Sciatic nerve (tissue), 2 donors: ENCODE data around the gene MRPL51. TPM values are rescaled to one million over a fixed set of nuclear protein-coding genes. Genes with fewer than 3 reads are reported as not detected.
"Not testable (repeated sequence)": the region's sequence is repeated elsewhere in the genome, so short reads cannot be mapped to it uniquely, and the experiment has no call there.

Experiments used
- ATAC-seq: fragments of 200-7000 bp; cut with Tn5 transposase; one replicate; pipeline ENCODE4 v1.9.1; 2020; ENCODE audit warnings: mild to moderate bottlenecking, moderate library complexity
- DNase-seq: peaks from one replicate; pipeline ENCODE4 v3.0.0-alpha.2; 2020; ENCODE audit warnings: low spot score
- intact Hi-C: fragments of 100-400 bp; cut with DNase I; formaldehyde crosslinking; loops from one replicate; pipeline ENCODE4 v1.14.2; 2022
- total RNA-seq: library from RNA; stranded (reverse); fragmentation: NEBNext Ultra II Directional; extraction: Animal tissue kit (Norgen Biotek cat#: 25700); gene quantifications from one replicate; pipeline ENCODE4 v1.2.1, GENCODE V29; 2021
- donor health status: DM: no; HTN: no; CAD: no.
- donor health status: DM: no; HTN: no; CAD: no.

The MRPL51 gene
- total RNA-seq, 1 donor from 2014 or later, result 117 TPM

DNA sequence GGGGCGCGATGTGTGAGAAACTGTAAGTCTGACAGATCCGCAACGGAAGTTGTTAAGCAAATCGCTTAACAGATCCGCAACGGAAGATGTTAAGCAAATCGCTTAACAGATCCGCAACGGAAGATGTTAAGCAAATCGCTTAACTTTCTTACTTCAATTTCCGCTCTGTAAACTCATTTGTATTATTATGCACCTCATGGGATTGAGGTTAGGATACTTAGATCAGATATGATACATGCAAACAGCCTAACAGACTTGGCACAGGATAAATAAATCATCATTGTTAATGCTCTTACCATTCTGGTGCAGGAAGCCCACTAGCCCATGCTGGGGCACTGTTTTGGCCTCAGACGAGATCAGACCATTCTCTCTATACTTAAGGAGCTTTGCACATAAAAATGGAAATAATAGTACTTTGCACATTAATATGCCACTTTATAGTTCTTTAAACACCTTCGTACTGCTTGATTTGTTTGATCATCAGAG, 1.2 kb upstream of the MRPL51 start:
- DNase-seq (no peak), ATAC-seq (no peak)
- intact Hi-C loops, result no loop called here

DNA sequence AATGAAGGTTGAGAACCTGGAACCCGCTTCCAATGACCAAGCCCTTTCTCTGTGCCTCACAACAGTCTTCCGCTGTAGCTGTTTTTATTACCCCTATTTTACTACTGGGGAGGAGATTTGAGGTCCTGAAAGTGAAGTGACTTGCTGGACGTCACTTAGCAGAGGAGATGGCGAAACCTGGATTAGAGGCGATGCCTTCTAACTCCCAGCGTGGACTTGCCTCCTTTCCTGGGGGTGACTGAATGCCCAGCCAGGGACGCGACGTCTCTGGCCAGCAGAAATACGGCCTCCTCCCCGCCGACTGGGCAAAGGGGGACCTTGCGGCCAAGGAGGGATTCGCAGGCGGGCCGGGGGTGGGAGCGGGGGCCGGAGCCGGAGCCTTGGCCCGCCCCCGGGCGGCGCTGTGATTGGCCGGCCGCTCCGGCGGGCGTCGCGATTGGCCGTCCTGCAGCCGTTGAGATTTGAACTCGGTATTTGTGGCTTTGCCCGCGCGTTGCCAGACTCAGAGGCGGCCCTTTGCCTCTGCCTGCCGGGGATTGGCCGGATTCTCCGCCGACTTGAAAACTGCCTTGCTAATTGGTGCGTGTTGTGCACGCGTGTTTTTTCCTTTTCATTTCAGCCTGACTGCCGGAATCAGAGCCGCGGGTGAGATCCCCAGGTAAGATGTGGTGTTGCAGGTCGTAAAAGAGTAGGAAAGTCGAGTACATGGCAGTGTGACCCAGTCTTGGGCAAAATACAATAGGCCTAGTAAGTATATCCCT, 615 bp upstream of the MRPL51 start, which contains the start of gene NCAPD2:
NCAPD2 (plus strand) TSS at position 606 of the 761 bp plus-strand sequence. CDS start 997 bp downstream, outside the sequence.
- intact Hi-C loops, result loop anchor here (1.0 kb wide), 1 partner anchor 39 kb away; no protein-coding TSS in a partner anchor
- peak; percentile 96 for ATAC-seq
- peak; percentile 95 for DNase-seq

DNA sequence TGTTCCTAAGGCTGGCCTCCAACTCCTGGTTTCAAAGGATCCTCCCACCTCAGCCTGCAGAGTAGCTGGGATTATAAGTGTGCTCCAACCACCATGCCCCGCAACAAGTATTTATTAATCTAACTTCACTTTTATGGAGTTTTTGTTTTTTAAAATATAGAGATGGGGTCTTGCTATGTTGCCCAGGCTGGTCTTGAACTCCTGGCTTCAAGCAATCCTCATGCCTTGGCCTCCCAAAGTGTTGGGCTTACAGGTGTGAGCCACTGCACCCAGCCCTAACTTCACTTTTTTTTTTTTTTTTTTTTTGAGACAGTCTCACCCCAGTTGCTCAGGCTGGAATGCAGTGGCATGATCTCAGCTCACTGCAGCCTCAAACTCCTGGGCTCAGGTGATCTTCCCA, 2.4 kb downstream of the MRPL51 start:
- DNase-seq, ATAC-seq, intact Hi-C loops: not testable (repeated sequence)

DNA sequence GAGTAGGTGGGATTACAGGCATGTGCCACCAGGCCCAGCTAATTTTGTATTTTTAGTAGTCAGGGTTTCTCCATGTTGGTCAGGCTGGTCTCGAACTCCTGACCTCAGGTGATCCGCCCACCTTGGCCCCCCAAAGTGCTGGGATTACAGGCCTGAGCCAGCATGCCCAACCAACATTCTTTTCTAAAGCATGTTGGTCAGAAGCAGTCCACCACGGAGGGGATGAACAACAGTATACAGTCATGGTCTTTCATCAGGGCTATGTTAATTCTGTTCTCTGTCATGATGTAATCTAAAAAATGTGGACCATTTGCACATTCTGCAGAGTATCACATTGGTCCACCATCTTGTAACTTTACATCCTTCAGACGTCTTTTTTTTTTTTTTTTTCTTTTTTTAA, 3.6 kb downstream of the MRPL51 start:
- intact Hi-C loops, result no loop called here
- ATAC-seq (no peak), DNase-seq (no peak)

DNA sequence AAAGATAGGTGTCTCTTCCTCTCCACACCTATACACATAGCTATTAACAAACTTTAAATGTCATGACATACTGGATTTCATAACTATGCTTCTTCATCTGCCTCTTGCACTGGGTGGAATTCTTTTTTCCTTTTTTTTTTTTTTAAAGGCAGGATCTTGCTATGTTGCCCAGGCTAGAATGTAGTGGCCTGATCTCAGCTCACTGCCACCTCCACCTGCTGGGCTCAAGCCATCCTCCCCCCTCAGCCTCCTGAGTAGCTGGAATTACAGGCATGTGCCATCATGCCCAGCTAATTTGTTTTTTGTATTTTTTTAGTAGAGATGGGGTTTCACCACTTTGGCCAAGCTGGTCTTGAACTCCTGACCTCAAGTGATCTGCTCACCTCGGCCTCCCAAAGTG, 4.8 kb downstream of the MRPL51 start:
- ATAC-seq, result no peak
- DNase-seq, result no peak
- intact Hi-C loops, result no loop called here

DNA sequence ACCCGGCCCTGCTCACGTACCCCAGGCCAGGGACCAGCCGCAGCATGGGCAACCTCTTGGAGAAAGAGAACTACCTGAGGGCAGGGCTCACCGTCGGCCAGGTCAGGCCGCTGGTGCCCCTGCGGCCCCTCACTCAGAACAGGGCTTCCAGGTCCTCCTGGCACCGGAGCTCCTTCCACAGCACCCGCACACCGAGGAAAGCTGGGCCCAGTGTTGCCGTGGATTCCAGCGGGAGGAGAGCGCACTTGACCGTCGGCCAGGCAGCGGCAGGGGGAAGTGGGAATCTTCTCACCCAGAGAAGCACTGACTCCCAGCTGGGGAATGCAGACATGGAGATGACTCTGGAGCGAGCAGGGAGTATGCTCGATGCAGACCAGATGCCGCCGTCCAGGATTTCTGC, 14.6 kb downstream of the MRPL51 start:
- no peak for DNase-seq
- ATAC-seq, result no peak
- intact Hi-C loops, result no loop called here

DNA sequence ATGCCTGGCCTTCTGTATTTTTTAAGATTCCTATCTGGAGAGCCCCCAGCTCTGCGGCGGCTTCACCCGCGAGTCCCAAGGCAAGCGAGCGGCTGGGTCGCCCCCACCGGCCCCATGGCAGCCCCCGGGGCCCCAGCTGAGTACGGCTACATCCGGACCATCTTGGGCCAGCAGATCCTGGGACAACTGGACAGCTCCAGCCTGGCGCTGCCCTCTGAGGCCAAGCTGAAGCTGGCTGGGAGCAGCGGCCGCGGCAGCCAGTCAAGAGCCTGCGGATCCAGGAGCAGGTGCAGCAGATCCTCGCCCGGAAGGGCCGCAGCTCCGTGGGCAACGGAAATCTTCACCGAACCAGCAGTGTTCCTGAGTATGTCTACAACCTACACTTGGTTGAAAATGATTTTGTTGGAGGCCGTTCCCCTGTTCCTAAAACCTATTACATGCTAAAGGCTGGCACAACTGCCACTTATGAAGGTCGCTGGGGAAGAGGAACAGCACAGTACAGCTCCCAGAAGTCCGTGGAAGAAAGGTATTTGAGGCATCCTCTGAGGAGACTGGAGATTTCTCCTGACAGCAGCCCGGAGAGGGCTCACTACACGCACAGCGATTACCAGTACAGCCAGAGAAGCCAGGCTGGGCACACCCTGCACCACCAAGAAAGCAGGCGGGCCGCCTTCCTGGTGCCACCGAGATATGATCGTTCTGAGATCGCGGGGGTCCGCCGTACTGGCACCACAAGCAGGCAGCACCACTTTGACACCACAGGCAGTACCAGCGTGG, 15.3 kb downstream of the MRPL51 start:
- peak; percentile 30 for ATAC-seq
- intact Hi-C loops, DNase-seq: not testable (repeated sequence)

DNA sequence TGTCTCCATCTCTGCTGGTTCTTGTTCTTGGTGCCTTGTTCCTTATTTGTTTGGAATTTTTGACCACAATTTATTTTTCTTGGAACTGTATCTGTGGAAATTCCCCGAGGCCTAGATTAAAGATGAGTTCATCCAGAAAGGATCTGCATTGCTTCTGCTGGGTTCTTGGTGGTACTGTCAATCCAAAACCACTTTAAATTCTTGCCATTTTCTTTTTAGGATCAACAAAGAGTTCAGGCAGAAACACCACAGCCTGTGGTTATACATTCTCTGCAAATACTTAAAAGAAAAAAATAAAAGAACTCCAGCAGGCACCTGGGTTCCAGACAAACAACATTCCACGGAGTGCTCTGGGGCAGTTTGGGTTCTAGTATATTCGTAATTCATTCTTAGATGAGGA, 16.6 kb downstream of the MRPL51 start:
- ATAC-seq, result peak; percentile 69
- intact Hi-C loops, result no loop called here
- DNase-seq, result no peak

DNA sequence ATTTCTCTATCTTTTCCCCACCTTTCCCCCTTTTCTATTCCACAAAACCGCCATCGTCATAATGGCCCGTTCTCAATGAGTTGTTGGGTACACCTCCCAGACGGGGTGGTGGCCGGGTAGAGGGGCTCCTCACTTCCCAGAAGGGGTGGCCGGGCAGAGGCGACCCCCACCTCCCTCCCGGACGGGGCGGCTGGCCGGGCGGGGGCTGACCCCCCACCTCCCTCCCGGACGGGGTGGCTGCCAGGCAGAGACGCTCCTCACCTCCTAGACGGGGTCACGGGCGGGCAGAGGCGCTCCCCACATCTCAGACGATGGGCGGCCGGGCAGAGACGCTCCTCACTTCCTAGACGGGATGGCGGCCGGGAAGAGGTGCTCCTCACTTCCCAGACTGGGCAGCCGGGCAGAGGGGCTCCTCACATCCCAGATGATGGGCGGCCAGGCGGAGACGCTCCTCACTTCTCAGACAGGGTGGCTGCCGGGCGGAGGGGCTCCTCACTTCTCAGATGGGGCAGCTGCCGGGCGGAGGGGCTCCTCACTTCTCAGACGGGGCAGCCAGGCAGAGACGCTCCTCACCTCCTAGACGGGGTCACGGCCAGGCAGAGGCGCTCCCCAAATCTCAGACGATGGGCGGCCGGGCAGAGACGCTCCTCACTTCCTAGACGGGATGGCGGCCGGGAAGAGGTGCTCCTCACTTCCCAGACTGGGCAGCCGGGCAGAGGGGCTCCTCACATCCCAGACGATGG, 17.7 kb downstream of the MRPL51 start:
- ATAC-seq, result not testable (repeated sequence)

DNA sequence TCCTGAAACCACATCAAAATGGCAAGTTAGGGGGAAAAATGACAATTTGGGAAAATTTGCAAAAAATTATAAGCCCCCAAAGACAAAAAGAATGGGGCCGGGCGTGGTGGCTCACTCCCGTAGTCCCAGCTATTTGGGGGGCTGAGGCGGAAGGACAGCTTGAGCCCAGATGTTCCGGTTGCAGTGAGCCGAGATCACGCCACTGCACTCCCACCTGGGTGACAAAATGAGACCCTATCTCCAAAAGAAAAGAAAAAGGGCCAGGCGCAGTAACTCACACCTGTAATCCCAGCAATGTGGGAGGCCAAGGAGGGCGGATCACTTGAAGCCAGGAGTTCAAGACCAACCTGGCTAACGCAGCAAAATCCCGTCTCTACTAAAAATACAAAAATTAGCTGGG, 20.6 kb downstream of the MRPL51 start:
- DNase-seq (no peak), ATAC-seq (no peak)
- intact Hi-C loops, result no loop called here

More for the DNA sequence above, 17.7 kb downstream of the MRPL51 start:
- intact Hi-C loops, DNase-seq: not testable (repeated sequence)

DNA sequence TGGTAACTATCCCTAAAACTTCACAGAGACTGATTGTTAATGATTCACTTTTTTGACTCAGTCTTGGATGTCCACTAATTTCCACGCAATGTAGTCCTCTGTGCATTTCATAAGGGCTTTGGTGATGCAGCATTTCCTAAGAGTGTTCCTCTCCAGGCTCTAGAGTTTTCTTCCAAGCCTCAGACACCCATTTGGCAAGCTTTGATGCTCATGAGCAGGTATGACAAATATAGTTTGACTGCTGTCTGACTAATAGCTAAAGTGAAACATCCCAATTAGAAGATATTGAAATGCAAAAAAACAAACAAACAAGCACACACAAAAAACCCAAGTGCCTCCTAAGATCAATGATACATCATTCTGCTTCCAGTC, 21.1 kb downstream of the MRPL51 start:
- DNase-seq, result no peak
- ATAC-seq, result no peak
- intact Hi-C loops, result no loop called here

DNA sequence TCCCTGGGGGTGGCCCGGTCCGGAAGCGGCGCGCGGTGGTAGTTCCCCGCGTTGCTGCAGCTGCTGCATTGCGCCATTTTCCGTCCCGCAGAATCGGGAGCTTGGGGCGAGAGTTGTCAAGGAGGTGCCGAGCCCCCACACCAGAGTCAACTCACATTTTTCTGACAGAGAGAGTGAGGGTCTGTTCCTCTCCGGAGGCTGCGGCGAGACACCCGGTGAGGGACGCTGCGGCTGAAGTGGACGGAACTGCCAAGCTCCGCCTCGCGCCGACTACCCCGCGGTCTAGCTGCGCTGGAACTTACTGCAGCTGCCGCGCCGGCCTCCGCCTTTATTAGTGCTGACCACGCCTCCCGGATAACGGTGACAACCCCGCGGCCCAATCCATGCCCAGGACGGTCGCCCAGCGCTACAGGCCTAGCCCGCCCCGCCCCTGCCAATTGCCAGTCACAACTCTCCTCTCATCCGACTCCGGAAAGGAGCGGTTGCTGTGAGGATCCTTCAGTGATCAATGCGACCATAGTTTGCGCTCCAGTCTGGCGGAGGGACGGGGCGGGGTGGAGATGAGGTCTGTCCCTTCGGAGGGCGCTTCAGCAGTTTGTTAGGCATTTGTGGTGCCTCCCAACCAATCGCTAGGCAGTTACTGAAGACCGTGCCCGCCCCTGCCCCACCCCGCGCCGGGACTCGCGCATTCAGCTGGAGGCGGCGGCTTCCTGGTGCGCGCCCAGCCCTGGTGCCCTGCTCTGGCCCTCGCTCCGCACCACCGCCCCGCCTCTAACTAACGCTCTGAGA, 22.5 kb downstream of the MRPL51 start, which contains the start of gene VAMP1:
VAMP1 (minus strand) TSS at position 303 of the 789 bp plus-strand sequence; CDS start at position 157, 146 bp downstream.
- intact Hi-C loops, result no loop called here
- peak; percentile 99 for DNase-seq
- ATAC-seq, result peak; percentile 98

DNA sequence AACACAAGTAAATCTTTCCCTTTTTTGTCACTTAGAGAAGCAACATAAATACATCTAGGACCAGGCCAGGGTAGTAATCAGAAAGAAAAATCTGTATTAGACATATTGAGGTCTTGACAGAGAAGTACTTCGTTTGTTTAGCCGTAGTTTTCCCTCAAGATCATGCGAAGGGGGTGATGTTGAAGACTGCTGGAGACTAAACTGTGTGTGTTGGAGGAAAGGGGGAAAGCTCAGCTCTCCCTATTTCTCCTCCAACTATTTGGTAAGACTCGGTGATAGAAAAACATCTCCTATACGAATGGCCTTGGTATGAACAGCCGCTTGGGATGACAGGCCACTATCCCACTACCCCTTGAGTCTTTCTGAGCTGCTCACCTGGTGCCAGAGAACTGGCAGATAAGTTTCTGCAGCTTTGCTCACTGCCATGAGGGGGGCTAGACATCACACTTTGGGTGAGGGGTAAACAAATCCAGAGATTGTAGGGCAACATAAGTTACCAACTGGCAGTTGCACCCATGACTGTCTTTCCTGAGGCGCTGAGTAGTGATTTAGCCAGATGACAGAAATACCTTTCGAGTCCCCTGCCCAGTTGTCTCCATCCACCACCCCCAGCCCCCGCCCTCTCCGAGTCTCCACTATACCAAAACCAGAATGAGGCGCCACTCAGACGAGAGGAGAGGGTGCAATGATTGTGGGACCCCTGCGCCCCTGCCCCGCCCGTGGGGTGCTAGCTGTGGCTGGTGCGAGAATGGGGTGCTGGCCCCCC, 23.3 kb downstream of the MRPL51 start:
- intact Hi-C loops, result loop anchor here (10.0 kb wide), 1 partner anchor 135 kb away; no protein-coding TSS in a partner anchor
- ATAC-seq (no peak), DNase-seq (no peak)

DNA sequence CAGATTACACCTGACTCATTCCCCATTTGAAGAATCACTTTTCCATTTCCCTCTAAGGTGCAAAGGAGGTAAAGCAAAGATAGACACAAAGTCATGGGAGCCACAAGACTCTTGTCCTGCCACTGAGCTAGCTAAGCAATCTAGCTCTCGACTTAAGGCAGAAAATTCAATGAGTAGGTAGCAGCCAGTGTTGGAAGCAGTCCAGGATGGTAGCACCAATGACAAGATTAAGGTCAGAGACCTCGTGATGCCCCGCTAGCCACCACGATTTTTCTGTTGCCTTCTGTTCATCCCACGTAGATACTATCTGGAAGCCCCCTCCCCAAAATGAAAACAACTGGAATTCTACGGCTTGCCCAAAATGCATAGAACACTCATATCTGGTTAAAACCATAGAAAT, 24.0 kb downstream of the MRPL51 start:
- intact Hi-C loops, result loop anchor here (10.0 kb wide), 1 partner anchor 134 kb away; no protein-coding TSS in a partner anchor
- ATAC-seq (no peak), DNase-seq (no peak)

DNA sequence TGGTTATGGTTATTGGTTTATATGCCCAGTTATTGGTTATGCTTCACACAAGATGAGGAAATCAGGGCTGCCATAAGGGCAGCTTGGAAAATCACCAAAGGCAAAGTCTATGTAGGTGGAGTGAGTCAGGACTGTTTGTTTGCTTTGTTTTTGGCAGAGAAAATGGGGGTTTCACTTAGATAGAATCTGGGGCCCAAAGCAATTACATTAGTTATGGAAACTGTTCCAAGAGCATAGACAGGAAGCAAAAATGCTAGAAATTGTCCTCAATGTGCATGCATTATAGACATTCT, 24.8 kb downstream of the MRPL51 start:
- no peak for ATAC-seq
- intact Hi-C loops, result loop anchor here (10.0 kb wide), 1 partner anchor 133 kb away; no protein-coding TSS in a partner anchor
- no peak for DNase-seq

DNA sequence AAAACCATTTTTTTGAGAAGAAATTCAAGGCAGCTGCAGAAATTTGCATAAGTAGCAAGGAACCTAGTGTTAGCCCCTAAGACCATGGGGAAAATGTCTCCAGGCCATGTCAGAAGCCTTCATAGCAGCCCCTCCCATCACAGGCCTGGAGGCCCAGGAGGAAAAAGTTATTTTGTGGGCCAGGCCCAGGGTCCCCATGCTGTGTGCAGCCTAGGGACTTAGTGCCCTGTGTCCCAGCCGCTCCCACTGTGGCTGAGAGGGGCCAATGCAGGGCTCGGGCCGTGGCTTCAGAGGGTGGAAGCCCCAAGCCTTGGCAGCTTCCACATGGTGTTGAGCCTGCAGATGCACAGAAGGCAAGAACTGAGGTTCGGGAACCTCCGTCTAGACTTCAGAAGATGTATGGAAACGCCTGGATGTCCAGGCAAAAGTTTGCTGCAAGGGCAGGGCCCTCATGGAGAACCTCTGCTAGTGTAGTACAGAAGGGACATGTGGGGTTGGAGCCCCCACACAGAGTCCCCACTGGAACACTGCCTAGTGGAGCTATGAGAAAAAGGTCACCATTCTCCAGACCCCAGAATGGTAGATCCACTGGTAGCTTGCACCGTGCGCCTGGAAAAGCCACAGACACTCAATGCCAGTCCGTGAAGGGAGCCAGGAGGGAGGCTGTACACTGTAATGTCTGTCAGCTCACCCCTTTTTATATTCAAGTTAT, 25.3 kb downstream of the MRPL51 start:
- not testable (repeated sequence) for ATAC-seq, DNase-seq
- intact Hi-C loops, result loop anchor here (10.0 kb wide), 1 partner anchor 133 kb away; no protein-coding TSS in a partner anchor

DNA sequence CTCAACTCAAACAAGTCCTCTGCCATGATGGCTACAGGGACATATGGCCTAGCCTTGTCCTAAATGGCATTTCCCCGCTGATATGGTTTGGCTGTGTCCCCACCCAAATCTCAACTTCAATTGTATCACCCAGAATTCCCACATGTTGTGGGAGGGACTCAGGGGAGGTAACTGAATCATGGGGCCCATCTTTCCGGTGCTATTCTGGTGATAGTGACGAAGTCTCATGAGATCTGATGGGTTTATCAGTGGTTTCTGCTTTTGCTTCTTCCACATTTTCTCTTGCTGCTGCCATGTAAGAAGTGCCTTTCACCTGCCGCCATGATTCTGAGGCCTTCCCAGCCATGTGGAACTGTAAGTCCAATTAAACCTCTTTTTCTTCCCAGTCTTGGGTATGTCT, 26.3 kb downstream of the MRPL51 start:
- intact Hi-C loops, result loop anchor here (10.0 kb wide), 1 partner anchor 132 kb away; no protein-coding TSS in a partner anchor
- DNase-seq, ATAC-seq: not testable (repeated sequence)
